Measurements from ENCODE around the gene SORCS3. TPM values are rescaled to one million over a fixed set of nuclear protein-coding genes. Genes with fewer than 3 reads are reported as not detected.

The SORCS3 gene
- under 1 TPM in 2 of 3 donors, not detected in 1; 0.05 to 0.09 TPM for total RNA-seq
- total RNA-seq (2013), result not detected

DNA sequence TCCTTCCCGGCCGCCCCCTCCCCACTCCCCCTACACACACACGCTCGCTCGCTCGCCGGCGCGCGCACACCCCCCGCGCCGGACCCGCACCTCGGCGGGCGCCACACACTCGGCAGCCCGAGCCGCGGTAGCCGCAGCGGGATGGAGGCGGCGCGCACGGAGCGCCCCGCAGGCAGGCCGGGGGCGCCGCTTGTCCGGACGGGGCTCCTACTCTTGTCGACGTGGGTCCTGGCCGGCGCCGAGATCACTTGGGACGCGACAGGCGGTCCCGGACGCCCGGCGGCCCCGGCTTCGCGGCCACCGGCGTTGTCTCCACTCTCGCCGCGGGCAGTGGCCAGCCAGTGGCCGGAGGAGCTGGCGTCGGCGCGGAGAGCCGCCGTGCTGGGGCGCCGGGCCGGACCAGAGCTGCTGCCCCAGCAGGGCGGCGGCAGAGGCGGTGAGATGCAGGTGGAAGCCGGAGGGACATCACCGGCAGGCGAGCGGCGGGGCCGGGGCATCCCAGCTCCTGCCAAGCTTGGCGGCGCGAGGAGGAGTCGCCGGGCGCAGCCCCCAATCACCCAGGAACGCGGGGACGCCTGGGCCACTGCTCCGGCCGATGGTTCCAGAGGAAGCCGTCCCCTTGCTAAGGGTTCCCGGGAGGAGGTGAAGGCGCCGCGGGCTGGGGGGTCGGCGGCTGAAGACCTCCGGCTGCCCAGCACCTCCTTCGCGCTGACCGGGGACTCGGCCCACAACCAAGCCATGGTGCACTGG lies at the start of gene SORCS3:
Gene SORCS3 (plus strand): TSS at position 104 of the 750 bp plus-strand sequence.
- peaks cover 51 to 65% of the 10 kb centered on the region in 2 donors for H3K27me3 Mint-ChIP-seq (ENCODE audit: low read depth in 2 of 2)
- intact Hi-C loops (cut with micrococcal nuclease), result no loop called here
- Histone ChIP-seq H3K27me3 (ENCODE audit: control insufficient read depth, insufficient read depth, low read length) (peaks cover 24% of the 10 kb centered on the region), H3K4me1 (ENCODE audit: control insufficient read depth, insufficient read depth, low read length) (no peaks in the 10 kb centered on the region), H3K27ac (ENCODE audit: low read length) (no peak within 1 kb of the TSS), H3K9me3 (ENCODE audit: control insufficient read depth, insufficient read depth, low read length) (no peaks in the 10 kb centered on the region), H3K4me3 (ENCODE audit: low read length) (no peak within 1 kb of the TSS), H3K36me3 (ENCODE audit: control insufficient read depth, insufficient read depth, low read length) (no peaks in the 10 kb centered on the region)
- H3K4me1 Mint-ChIP-seq, result peaks cover 7 to 14% of the 10 kb centered on the region in 2 donors
- no peak for ATAC-seq
- TF ChIP-seq, protein P1, sequence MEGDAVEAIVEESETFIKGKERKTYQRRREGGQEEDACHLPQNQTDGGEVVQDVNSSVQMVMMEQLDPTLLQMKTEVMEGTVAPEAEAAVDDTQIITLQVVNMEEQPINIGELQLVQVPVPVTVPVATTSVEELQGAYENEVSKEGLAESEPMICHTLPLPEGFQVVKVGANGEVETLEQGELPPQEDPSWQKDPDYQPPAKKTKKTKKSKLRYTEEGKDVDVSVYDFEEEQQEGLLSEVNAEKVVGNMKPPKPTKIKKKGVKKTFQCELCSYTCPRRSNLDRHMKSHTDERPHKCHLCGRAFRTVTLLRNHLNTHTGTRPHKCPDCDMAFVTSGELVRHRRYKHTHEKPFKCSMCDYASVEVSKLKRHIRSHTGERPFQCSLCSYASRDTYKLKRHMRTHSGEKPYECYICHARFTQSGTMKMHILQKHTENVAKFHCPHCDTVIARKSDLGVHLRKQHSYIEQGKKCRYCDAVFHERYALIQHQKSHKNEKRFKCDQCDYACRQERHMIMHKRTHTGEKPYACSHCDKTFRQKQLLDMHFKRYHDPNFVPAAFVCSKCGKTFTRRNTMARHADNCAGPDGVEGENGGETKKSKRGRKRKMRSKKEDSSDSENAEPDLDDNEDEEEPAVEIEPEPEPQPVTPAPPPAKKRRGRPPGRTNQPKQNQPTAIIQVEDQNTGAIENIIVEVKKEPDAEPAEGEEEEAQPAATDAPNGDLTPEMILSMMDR (IDR thresholded peaks at IDR 0.05), result no peak
- no peak for DNase-seq
- no peak within 1 kb of the TSS for H3K4me3 Mint-ChIP-seq
- H3K9me3 Mint-ChIP-seq, result no peaks in the 10 kb centered on the region
- 3% methylated on average over 96 of the region's 96 CpGs for WGBS (ENCODE audit: insufficient coverage)
- H3K36me3 Mint-ChIP-seq, result no peaks in the 10 kb centered on the region
- H3K27ac Mint-ChIP-seq, result no peak within 1 kb of the TSS

DNA sequence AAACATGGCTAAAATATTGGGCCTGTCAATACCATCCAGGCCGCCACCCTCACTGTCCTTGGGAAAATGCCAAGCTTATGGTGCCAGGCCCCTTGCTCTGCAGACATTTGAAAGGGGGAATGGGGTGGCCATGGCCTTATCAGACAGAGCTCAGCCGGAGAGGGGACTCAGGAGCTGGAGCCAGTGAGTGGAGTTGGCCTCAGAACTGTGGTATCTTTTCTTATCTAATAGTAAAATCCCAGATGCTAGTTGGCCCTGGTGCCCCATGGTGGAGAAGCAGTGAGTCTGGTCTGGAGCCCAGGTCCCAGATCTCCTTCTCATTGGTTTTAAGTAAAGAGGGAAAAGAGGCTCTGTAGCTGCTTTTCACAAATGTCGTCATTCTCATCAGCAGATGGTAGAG lies 49.6 kb upstream of the SORCS3 start:
- intact Hi-C loops (cut with micrococcal nuclease), result no loop called here
- DNase-seq (no peak), ATAC-seq (no peak)
- H3K27me3 Mint-ChIP-seq (ENCODE audit: low read depth in 2 of 2), result peaks cover 9 to 39% of the 10 kb centered on the region in 2 donors
- no peaks in the 10 kb centered on the region for H3K36me3 Mint-ChIP-seq
- no peaks in the 10 kb centered on the region for H3K27me3 ChIP-seq (ENCODE audit: control insufficient read depth, insufficient read depth, low read length)
- no peaks in the 10 kb centered on the region for H3K9me3 ChIP-seq (ENCODE audit: control insufficient read depth, insufficient read depth, low read length)
- H3K27ac Mint-ChIP-seq, result no peak overlapping the region
- H3K36me3 ChIP-seq (ENCODE audit: control insufficient read depth, insufficient read depth, low read length), result no peaks in the 10 kb centered on the region
- peaks cover 9% of the 10 kb centered on the region for H3K4me1 ChIP-seq (ENCODE audit: control insufficient read depth, insufficient read depth, low read length)
- H3K9me3 Mint-ChIP-seq, result no peaks in the 10 kb centered on the region
- peaks cover 0 to 8% of the 10 kb centered on the region in 2 donors for H3K4me1 Mint-ChIP-seq
- no peak overlapping the region for H3K4me3 Mint-ChIP-seq
- TF ChIP-seq, protein P1 (IDR thresholded peaks at IDR 0.05), result no peak
- H3K27ac ChIP-seq (ENCODE audit: low read length), result no peak overlapping the region
- 86% methylated on average over 2 of the region's 3 CpGs for WGBS (ENCODE audit: insufficient coverage)
- no peak overlapping the region for H3K4me3 ChIP-seq (ENCODE audit: low read length)

DNA sequence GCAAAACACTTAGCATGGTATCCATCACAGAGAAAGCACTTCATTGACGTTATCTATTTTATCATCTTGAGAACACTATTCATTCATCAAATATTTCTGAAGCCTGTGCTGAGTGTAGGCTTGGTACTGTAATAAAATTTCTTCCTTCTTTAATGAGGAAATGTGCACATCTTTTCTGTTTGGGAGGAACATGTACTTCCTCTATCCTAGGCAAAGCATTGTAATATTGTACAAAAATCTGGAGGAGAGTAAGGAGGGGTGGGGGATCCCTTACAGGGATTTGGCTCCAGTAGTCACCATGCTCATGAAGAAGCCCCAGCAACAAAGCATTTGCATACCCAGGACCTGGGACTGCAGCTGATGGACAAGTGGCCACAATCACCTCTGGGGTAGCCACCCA lies 39.9 kb upstream of the SORCS3 start:
- no peaks in the 10 kb centered on the region for H3K27me3 ChIP-seq (ENCODE audit: control insufficient read depth, insufficient read depth, low read length)
- Mint-ChIP-seq H3K4me1 (peaks cover 0 to 5% of the 10 kb centered on the region in 2 donors), H3K36me3 (no peaks in the 10 kb centered on the region), H3K27ac (no peak overlapping the region), H3K27me3 (ENCODE audit: low read depth in 2 of 2) (peaks cover 12 to 21% of the 10 kb centered on the region in 2 donors), H3K9me3 (no peaks in the 10 kb centered on the region), H3K4me3 (no peak overlapping the region)
- no peaks in the 10 kb centered on the region for H3K36me3 ChIP-seq (ENCODE audit: control insufficient read depth, insufficient read depth, low read length)
- H3K9me3 ChIP-seq (ENCODE audit: control insufficient read depth, insufficient read depth, low read length), result no peaks in the 10 kb centered on the region
- no peak overlapping the region for H3K27ac ChIP-seq (ENCODE audit: low read length)
- H3K4me1 ChIP-seq (ENCODE audit: control insufficient read depth, insufficient read depth, low read length), result no peaks in the 10 kb centered on the region
- WGBS (ENCODE audit: insufficient coverage), result no CpG with 5 or more reads among the region's 1 CpG
- DNase-seq, result no peak
- ATAC-seq, result no peak
- H3K4me3 ChIP-seq (ENCODE audit: low read length), result no peak overlapping the region
- TF ChIP-seq, protein P1 (IDR thresholded peaks at IDR 0.05), result no peak
- intact Hi-C loops (cut with micrococcal nuclease), result no loop called here

Measured in natural killer cell (primary cell).